HG02981 (cell line): Measurements from ENCODE around the gene MRGPRX3.

Experiments
- ATAC-seq: cut with Tn5 transposase; IDR thresholded peaks from one replicate; pipeline ENCODE4 v1.9.1; 2021; ENCODE audit warnings: mild to moderate bottlenecking, moderate library complexity; ENCODE audit not compliant: unreplicated experiment

MRGPRX3 gene

GRCh38 chr11:18151581-18151980 is 19.2 kb downstream of the MRGPRX3 start:
- no peak for ATAC-seq

- ATAC-seq, result no peak
Measured at GRCh38 chr11:18168372-18168771, 36.0 kb downstream of the MRGPRX3 start.

DNA sequence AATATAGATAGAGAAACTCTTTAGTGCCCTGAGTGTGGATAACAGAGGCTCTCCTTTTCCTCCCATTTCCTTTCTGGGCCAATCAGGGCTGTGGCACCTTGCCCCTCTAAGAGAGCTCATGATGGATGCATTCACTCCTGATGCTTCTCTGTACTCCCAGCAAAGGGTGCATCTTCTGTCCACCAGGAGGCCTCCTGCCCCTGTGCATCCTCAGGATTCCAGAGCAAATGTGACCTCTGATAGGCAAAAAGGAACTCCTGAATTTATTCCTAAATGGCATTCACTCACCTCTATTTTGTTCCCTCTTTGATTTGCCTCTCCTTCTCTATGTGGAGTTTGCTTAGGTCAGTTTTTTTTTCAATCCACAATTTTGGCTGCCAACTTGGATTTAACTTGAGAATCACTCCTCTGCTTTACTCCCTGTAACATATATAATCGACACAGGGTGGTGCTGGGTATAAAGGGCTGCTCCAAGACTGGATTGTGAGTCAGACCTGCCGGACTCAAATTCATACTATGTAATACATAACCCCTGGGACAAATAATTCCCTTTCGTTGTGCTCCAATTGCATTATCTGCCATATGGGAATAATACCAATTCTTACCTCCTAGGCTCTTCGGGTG is 39.1 kb downstream of the MRGPRX3 start:
- ATAC-seq, result no peak

- no peak for ATAC-seq
Measured at GRCh38 chr11:18172666-18173065, 40.3 kb downstream of the MRGPRX3 start, which contains the start of gene MRGPRX4. Gene MRGPRX4 (plus strand): TSS chr11:18172837. CDS start chr11:18173257, 420 bp downstream.

GRCh38 chr11:18173225-18173866 is 41.0 kb downstream of the MRGPRX3 start:
- ATAC-seq, result no peak
